Measurements from ENCODE around the gene WDR81.

DNA sequence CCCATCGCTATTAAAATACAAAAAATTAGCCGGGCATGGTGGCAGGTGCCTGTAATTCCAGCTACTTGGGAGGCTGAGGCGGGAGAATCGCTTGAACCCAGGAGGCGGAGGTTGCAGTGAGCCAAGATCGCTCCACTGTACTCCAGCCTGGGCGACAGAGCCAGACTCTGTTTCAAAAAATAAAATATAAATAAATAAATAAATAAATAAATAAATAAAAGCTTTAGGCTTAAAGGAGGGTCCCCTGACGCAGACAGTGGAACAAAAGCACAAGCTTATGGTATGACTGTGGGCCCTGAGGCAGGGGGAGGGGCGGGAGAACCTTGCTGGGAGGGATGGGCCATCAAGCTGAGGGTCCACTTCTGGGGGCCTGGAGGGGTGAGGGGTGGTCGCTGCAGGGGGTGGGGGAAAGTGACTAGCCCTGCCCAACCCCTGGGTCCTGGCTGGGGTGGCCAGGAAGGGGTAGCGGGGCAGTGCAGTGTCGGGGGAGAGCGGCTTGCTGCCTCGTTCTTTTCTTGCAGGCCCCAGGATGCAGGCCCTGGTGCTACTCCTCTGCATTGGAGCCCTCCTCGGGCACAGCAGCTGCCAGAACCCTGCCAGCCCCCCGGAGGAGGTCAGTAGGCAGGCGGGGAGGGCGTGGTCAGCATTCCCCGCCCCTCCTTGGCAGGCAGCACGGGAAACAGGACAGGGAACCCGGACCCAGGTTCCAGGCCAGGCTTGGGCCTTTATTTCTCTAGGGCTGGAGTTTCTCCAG lies 42.1 kb downstream of the WDR81 start:
- TF ChIP-seq, protein P1, sequence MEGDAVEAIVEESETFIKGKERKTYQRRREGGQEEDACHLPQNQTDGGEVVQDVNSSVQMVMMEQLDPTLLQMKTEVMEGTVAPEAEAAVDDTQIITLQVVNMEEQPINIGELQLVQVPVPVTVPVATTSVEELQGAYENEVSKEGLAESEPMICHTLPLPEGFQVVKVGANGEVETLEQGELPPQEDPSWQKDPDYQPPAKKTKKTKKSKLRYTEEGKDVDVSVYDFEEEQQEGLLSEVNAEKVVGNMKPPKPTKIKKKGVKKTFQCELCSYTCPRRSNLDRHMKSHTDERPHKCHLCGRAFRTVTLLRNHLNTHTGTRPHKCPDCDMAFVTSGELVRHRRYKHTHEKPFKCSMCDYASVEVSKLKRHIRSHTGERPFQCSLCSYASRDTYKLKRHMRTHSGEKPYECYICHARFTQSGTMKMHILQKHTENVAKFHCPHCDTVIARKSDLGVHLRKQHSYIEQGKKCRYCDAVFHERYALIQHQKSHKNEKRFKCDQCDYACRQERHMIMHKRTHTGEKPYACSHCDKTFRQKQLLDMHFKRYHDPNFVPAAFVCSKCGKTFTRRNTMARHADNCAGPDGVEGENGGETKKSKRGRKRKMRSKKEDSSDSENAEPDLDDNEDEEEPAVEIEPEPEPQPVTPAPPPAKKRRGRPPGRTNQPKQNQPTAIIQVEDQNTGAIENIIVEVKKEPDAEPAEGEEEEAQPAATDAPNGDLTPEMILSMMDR (IDR thresholded peaks at IDR 0.05), result no peak
- no peak for TF ChIP-seq POLR2A (IDR thresholded peaks at IDR 0.05)

All from right lobe of liver (tissue), 4 donors.